T-helper 2 cell treated with Interferon-gamma antibody and Interleukin-4, amounts not matched to agents 100 ng/mL and 5 ng/mL, for 36 hours (primary cell): ENCODE results near the gene HOXD12. TPM values are rescaled to one million over a fixed set of nuclear protein-coding genes. Genes with fewer than 3 reads are reported as not detected.

ENCODE experiments used
- intact Hi-C: fragments of 100-400 bp; cut with micrococcal nuclease; formaldehyde crosslinking; loops from one replicate; pipeline ENCODE4 v1.15.1; 2023
- total RNA-seq: library from RNA; stranded (reverse); gene quantifications from 2 replicates; pipeline ENCODE4 v1.2.3, GENCODE V29; 2022

Gene HOXD12
- total RNA-seq, 1 donor from 2014 or later = not detected

- intact Hi-C loops = no loop called here
These were observed 4.2 kb downstream of the HOXD12 start for GRCh38 chr2:176103742-176104315.

- intact Hi-C loops = no loop called here
These were observed 4.9 kb downstream of the HOXD12 start for GRCh38 chr2:176104316-176105077.

- intact Hi-C loops = no loop called here
These were observed 5.6 kb downstream of the HOXD12 start for GRCh38 chr2:176105078-176105729.

GRCh38 chr2:176105730-176106580 is 6.4 kb downstream of the HOXD12 start:
- intact Hi-C loops = no loop called here

- intact Hi-C loops = no loop called here
These were observed 7.3 kb downstream of the HOXD12 start, which contains the start of gene HOXD11 for GRCh38 chr2:176106581-176107539. Gene HOXD11, plus strand, starts transcription at chr2:176107280. Its CDS starts 76 bp downstream, at chr2:176107356.

GRCh38 chr2:176107731-176108181 is 8.2 kb downstream of the HOXD12 start:
- intact Hi-C loops = loop anchor here (2.0 kb wide), 1 partner anchor 13 kb away; no protein-coding TSS in a partner anchor

- intact Hi-C loops = loop anchor here (2.0 kb wide), 1 partner anchor 15 kb away; no protein-coding TSS in a partner anchor
These were observed 9.8 kb downstream of the HOXD12 start for GRCh38 chr2:176109192-176109901.

GRCh38 chr2:176109946-176110345 is 10.4 kb downstream of the HOXD12 start:
- intact Hi-C loops = loop anchor here (2.0 to 5.0 kb wide), 4 partner anchors 15 to 33 kb away; no protein-coding TSS in a partner anchor

GRCh38 chr2:176110415-176111308 is 11.1 kb downstream of the HOXD12 start:
- intact Hi-C loops = loop anchor here (2.0 to 5.0 kb wide), 3 partner anchors 20 to 33 kb away; no protein-coding TSS in a partner anchor

- intact Hi-C loops = loop anchor here (2.0 to 5.0 kb wide), 3 partner anchors 20 to 34 kb away; no protein-coding TSS in a partner anchor
These were observed 11.7 kb downstream of the HOXD12 start for GRCh38 chr2:176111309-176111663.

GRCh38 chr2:176111846-176112374 is 12.3 kb downstream of the HOXD12 start:
- intact Hi-C loops = loop anchor here (2.0 to 5.0 kb wide), 3 partner anchors 19 to 35 kb away; no protein-coding TSS in a partner anchor

GRCh38 chr2:176112375-176113302 is 13.0 kb downstream of the HOXD12 start:
- intact Hi-C loops = loop anchor here (5.0 kb wide), 1 partner anchor 35 kb away; no protein-coding TSS in a partner anchor

- intact Hi-C loops = loop anchor here (5.0 kb wide), 1 partner anchor 37 kb away; no protein-coding TSS in a partner anchor
These were observed 14.7 kb downstream of the HOXD12 start for GRCh38 chr2:176114120-176114929.

- intact Hi-C loops = loop anchor here (5.0 kb wide), 1 partner anchor 38 kb away; no protein-coding TSS in a partner anchor
These were observed 15.5 kb downstream of the HOXD12 start for GRCh38 chr2:176114930-176115625.
